Ishikawa (cell line): Measurements from ENCODE around the gene PEX11G.

Experiments
- CEBPB ChIP-seq: IDR thresholded peaks from 2 replicates; pipeline ENCODE4 v1.6.1; 2012
- CREB1 ChIP-seq: IDR thresholded peaks from 2 replicates; pipeline ENCODE4 v1.6.1; 2012; ENCODE audit warnings: low read depth
- EGR1 ChIP-seq: IDR thresholded peaks from 2 replicates; pipeline ENCODE4 v1.6.1; 2012
- EP300 ChIP-seq: IDR thresholded peaks from 2 replicates; pipeline ENCODE4 v1.6.1; 2012; ENCODE audit warnings: borderline replicate concordance
- FOXM1 ChIP-seq: IDR thresholded peaks from 2 replicates; pipeline ENCODE4 v1.6.1; 2012; ENCODE audit warnings: low read depth, borderline replicate concordance
- NFIC ChIP-seq: IDR thresholded peaks from 2 replicates; pipeline ENCODE4 v1.6.1; 2012
- RAD21 ChIP-seq: IDR thresholded peaks from 2 replicates; pipeline ENCODE4 v1.6.1; 2012; ENCODE audit warnings: low read depth
- TAF1 ChIP-seq: IDR thresholded peaks from 2 replicates; pipeline ENCODE4 v1.6.1; 2012; ENCODE audit warnings: low read depth, mild to moderate bottlenecking
- TCF12 ChIP-seq: IDR thresholded peaks from 2 replicates; pipeline ENCODE4 v1.6.1; 2012; ENCODE audit warnings: low read depth
- TEAD4 ChIP-seq: IDR thresholded peaks from 2 replicates; pipeline ENCODE4 v1.6.1; 2012
- YY1 ChIP-seq: IDR thresholded peaks from 2 replicates; pipeline ENCODE4 v1.6.1; 2012; ENCODE audit warnings: low read depth
- ZBTB7A ChIP-seq: IDR thresholded peaks from 2 replicates; pipeline ENCODE4 v1.6.1; 2012; ENCODE audit warnings: low read depth
- TF ChIP-seq, protein P1 (sequence below): IDR thresholded peaks from 2 replicates; pipeline ENCODE4 v1.6.1; 2012
- TF ChIP-seq, protein P2 (sequence below): IDR thresholded peaks from 2 replicates; pipeline ENCODE4 v1.6.1; 2012
- TF ChIP-seq, protein P3 (sequence below): IDR thresholded peaks from 2 replicates; pipeline ENCODE4 v1.6.1; 2012; ENCODE audit warnings: low read depth, mild to moderate bottlenecking

The PEX11G gene

DNA sequence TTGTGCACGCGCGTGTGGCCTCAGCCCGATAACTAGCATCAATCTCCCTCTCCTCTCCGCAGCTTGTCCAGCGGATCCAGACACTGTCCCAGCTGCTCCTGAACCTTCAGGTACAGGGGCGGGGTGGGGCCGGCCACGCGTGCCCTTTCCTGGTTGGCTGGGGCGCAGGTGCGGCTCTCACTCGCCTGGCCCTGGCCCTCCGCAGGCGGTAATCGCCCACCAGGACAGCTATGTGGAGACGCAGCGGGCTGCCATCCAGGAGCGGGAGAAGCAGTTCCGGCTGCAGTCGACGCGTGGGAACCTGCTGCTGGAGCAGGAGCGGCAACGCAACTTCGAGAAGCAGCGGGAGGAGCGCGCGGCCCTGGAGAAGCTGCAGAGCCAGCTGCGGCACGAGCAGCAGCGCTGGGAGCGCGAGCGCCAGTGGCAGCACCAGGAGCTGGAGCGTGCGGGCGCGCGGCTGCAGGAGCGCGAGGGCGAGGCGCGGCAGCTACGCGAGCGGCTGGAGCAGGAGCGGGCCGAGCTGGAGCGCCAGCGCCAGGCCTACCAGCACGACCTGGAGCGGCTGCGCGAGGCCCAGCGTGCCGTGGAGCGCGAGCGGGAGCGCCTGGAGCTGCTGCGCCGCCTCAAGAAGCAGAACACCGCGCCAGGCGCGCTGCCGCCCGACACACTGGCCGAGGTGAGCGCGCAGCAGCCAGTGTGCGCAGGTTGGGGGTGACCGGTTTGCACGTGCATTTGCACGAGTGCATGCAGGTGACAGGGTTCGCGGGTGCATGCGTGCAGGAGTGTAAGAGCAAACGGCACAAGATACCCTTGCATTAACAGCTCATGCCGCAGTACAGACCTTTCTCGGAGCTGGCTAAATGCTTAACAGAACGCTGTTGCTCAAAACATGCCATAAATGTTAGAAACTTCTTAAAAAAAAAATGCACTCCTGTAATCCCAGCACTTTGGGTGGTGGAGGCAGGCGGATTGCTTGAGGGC, 21.5 kb downstream of the PEX11G start:
- TF ChIP-seq, protein P1, sequence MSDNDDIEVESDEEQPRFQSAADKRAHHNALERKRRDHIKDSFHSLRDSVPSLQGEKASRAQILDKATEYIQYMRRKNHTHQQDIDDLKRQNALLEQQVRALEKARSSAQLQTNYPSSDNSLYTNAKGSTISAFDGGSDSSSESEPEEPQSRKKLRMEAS: no peak
- TF ChIP-seq EP300: no peak
- no peak for TF ChIP-seq CEBPB
- TF ChIP-seq EGR1: no peak
- TF ChIP-seq, protein P2, sequence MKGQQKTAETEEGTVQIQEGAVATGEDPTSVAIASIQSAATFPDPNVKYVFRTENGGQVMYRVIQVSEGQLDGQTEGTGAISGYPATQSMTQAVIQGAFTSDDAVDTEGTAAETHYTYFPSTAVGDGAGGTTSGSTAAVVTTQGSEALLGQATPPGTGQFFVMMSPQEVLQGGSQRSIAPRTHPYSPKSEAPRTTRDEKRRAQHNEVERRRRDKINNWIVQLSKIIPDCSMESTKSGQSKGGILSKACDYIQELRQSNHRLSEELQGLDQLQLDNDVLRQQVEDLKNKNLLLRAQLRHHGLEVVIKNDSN: no peak
- no peak for TF ChIP-seq TEAD4
- no peak for TF ChIP-seq CREB1
- TF ChIP-seq RAD21: no peak
- TF ChIP-seq TCF12: no peak
- no peak for TF ChIP-seq YY1
- no peak for TF ChIP-seq ZBTB7A
- TF ChIP-seq FOXM1: no peak
- TF ChIP-seq, protein P3, sequence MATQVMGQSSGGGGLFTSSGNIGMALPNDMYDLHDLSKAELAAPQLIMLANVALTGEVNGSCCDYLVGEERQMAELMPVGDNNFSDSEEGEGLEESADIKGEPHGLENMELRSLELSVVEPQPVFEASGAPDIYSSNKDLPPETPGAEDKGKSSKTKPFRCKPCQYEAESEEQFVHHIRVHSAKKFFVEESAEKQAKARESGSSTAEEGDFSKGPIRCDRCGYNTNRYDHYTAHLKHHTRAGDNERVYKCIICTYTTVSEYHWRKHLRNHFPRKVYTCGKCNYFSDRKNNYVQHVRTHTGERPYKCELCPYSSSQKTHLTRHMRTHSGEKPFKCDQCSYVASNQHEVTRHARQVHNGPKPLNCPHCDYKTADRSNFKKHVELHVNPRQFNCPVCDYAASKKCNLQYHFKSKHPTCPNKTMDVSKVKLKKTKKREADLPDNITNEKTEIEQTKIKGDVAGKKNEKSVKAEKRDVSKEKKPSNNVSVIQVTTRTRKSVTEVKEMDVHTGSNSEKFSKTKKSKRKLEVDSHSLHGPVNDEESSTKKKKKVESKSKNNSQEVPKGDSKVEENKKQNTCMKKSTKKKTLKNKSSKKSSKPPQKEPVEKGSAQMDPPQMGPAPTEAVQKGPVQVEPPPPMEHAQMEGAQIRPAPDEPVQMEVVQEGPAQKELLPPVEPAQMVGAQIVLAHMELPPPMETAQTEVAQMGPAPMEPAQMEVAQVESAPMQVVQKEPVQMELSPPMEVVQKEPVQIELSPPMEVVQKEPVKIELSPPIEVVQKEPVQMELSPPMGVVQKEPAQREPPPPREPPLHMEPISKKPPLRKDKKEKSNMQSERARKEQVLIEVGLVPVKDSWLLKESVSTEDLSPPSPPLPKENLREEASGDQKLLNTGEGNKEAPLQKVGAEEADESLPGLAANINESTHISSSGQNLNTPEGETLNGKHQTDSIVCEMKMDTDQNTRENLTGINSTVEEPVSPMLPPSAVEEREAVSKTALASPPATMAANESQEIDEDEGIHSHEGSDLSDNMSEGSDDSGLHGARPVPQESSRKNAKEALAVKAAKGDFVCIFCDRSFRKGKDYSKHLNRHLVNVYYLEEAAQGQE: no peak
- TF ChIP-seq NFIC: no peak
- TF ChIP-seq TAF1: no peak

DNA sequence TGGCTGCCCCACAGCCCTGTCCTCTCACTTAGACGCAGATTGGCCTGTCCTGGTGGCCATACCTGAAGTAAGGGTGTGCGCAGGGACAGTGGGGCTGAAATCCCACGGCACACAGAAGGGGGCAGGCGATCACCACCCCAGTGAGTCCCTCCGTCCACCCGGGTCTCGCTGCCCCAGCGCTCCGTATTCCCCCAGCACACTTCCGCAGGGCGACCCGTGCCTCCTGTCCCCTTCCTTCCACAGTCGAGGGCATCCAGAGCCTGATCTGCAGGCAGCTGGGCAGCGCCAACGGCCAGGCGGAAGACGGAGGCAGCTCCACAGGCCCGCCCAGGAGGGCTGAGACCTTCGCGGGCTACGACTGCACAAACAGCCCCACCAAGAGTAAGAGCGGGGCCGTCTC, 25.3 kb downstream of the PEX11G start:
- TF ChIP-seq EP300 (no peak), RAD21 (no peak), EGR1 (no peak), CEBPB (no peak), TAF1 (no peak), TCF12 (no peak), CREB1 (no peak), NFIC (no peak), TEAD4 (no peak), ZBTB7A (no peak), FOXM1 (no peak), YY1 (no peak)
- TF ChIP-seq, protein P2: no peak
- TF ChIP-seq, protein P3: no peak
- TF ChIP-seq, protein P1: no peak

DNA sequence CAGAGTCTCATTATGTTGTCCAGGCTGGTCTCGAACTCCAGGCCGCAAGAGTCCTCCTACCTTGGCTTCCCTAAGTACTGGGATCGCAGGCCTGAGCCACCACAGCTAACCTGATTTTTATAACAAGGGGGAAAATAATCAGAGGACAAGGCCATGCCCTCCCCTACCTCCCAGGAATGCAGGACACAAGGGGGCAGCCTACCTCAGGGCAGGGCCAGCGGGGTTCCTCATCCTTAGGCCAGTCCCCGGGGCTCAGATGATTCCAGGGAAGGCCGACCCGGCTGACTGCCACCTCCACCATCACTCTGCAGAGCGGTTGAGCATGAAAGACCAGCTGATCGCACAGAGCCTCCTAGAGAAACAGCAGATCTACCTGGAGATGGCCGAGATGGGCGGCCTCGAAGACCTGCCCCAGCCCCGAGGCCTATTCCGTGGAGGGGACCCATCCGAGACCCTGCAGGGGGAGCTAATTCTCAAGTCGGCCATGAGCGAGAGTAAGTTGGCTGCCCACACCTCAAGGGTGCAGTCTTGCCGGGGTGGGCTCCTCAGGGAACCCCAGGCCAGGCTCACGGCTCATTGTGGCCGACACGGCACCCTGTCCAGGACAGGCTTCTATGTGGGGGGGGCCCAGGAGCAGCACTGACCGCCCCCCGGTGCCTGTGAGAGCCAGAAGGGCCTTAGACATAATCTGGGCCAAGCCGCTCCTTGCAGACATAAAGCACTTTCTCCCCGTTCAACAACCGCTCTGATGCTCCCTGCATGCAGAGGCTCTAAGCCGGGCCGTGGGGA, 26.8 kb downstream of the PEX11G start:
- TF ChIP-seq, protein P3: no peak
- TF ChIP-seq TAF1 (no peak), CREB1 (no peak), NFIC (no peak), RAD21 (no peak), TCF12 (no peak)

DNA sequence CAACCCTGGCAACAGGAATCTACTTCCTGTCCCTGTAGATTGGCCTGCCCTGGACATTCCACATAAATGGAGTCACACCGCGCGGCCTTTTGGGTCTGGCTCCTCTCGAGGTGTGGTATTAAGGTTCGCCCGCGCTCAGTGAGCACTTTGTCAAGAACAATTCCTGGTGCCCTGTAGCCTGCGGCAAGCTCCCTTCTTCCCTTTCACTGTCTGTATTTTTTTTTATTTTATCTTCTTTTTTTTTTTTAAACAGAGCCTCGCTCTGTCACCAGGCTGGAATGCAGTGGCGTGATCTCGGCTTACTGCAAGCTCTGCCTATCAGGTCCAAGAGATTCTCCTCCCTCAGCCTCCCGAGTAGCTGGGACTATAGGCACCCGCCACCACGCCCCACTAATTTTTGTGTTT, 28.3 kb downstream of the PEX11G start:
- no peak for TF ChIP-seq ZBTB7A
- TF ChIP-seq NFIC: no peak
- TF ChIP-seq EP300: no peak
- TF ChIP-seq RAD21: no peak
- TF ChIP-seq, protein P2: no peak
- TF ChIP-seq TAF1: no peak
- TF ChIP-seq EGR1: no peak
- TF ChIP-seq, protein P3: no peak
- no peak for TF ChIP-seq CEBPB
- TF ChIP-seq CREB1: no peak
- TF ChIP-seq, protein P1: no peak
- no peak for TF ChIP-seq TCF12
- no peak for TF ChIP-seq YY1
- TF ChIP-seq TEAD4: no peak
